HepG2 (cell line): ENCODE data around the gene PAIP2. TPM values are rescaled to one million over a fixed set of nuclear protein-coding genes. Genes with fewer than 3 reads are reported as not detected.

Source experiments
- ATAC-seq: fragments of 200-7000 bp; cut with Tn5 transposase; 3 replicates; pipeline ENCODE4 v1.9.1; 2020; ENCODE audit warnings: mild to moderate bottlenecking, moderate library complexity
- BruUV-seq: library from RNA; stranded (reverse); fragments of 400-500 nt; replicated peaks from 2 replicates; lab custom pipeline; 2021; lab: Mats Ljungman, UMichigan
- CTCF ChIA-PET: fragments of 300-600 bp; formaldehyde crosslinking; extraction: SDS; loops from one replicate; lab custom pipeline; 2021; ENCODE audit warnings: low total read pairs, inconsistent platforms, low intra/inter-chr PET ratio; lab: Yijun Ruan, JAX
- POLR2A ChIA-PET: fragments of 350-600 bp; sonication (Branson Sonifier 250); formaldehyde crosslinking; loops from one replicate; lab custom pipeline; 2020; ENCODE audit warnings: antibody characterized with exemption, inconsistent platforms; lab: Yijun Ruan, JAX
- DNase-seq: peaks from one replicate; pipeline ENCODE4 v3.0.0-alpha.2; 2015; ENCODE audit warnings: low spot score
- FAIRE-seq: peaks from 3 replicates; lab custom pipeline; 2011; peaks lifted over from hg19 to GRCh38; lab: Jason Lieb, UNC
- H2AFZ ChIP-seq: one replicate; pipeline ENCODE4 v1.6.1; 2011; ENCODE audit warnings: low read length, inconsistent platforms
- H3K27ac ChIP-seq: fragments of 300-600 bp; 3 replicates; pipeline ENCODE4 v1.8.0; 2011; ENCODE audit warnings: mixed run types, mild to moderate bottlenecking, mixed read lengths, low read length, inconsistent platforms; ENCODE audit not compliant: insufficient read depth; ENCODE audit errors: extremely low read length
- H3K27me3 ChIP-seq, 2 experiments: fragments of 200-600 bp in 1 of 2; 2 replicates in 1 of 2; 3 replicates in 1 of 2; pipeline versions ENCODE4 v1.6.0 to v1.8.0; 2011; ENCODE audit warnings: low read length in 2 of 2, mild to moderate bottlenecking in 2 of 2, moderate library complexity in 2 of 2, inconsistent platforms in 1 of 2; ENCODE audit not compliant: insufficient read depth in 2 of 2, control insufficient read depth in 1 of 2
- H3K36me3 ChIP-seq, 2 experiments: fragments of 200-600 bp in 1 of 2; replicated peaks in 1 of 2; 2 replicates in 1 of 2; 3 replicates in 1 of 2; pipeline versions ENCODE4 v1.5.1 to v1.8.0; 2011; ENCODE audit warnings: low read length in 2 of 2, inconsistent platforms in 1 of 2; ENCODE audit not compliant: insufficient read depth in 2 of 2, control insufficient read depth in 1 of 2
- H3K4me1 ChIP-seq: 2 replicates; pipeline ENCODE4 v1.5.1; 2012; ENCODE audit warnings: low read length, inconsistent platforms; ENCODE audit not compliant: insufficient read depth
- H3K4me2 ChIP-seq: 2 replicates; pipeline ENCODE4 v1.6.0; 2011; ENCODE audit warnings: low read depth, low read length, inconsistent platforms
- H3K4me3 ChIP-seq, 3 experiments: fragments of 200-600 bp in 1 of 3; sonication (generic), shearing (Covaris generic) in 1 of 3; replicated peaks in 1 of 3; 2 replicates each; pipeline ENCODE4 v1.5.1; 2011 to 2016; ENCODE audit warnings: low read length in 3 of 3, inconsistent platforms in 2 of 3, low read depth in 2 of 3, mild to moderate bottlenecking in 2 of 3, control low read depth in 1 of 3, mixed read lengths in 1 of 3; ENCODE audit not compliant: insufficient read depth in 1 of 3
- H3K79me2 ChIP-seq: one replicate; pipeline ENCODE4 v1.6.1; 2011; ENCODE audit warnings: low read length, inconsistent platforms; ENCODE audit not compliant: insufficient read depth
- H3K9ac ChIP-seq: 2 replicates; pipeline ENCODE4 v1.6.0; 2011; ENCODE audit warnings: mild to moderate bottlenecking, low read depth, low read length, inconsistent platforms; ENCODE audit not compliant: insufficient read depth
- H3K9me3 ChIP-seq: 2 replicates; pipeline ENCODE4 v1.5.1; 2012; ENCODE audit warnings: mild to moderate bottlenecking, low read length
- H4K20me1 ChIP-seq: 2 replicates; pipeline ENCODE4 v1.6.0; 2011; ENCODE audit warnings: inconsistent platforms, mild to moderate bottlenecking, low read length, moderate library complexity; ENCODE audit not compliant: insufficient read depth
- IRF2 ChIP-seq: IDR thresholded peaks from 2 replicates; pipeline ENCODE4 v1.6.1; 2018; ENCODE audit warnings: missing genetic modification reagents, missing compliant biosample characterization
- LCORL ChIP-seq, 2 experiments: fragments of 450-650 bp in 1 of 2; sonication (generic) in 1 of 2; formaldehyde crosslinking in 1 of 2; IDR thresholded peaks; 2 replicates each; pipeline versions ENCODE4 v1.5.0 to v1.6.1; 2017 to 2020; ENCODE audit warnings: antibody characterized with exemption in 1 of 2, missing genetic modification reagents in 1 of 2
- POLR2AphosphoS2 ChIP-seq: IDR thresholded peaks from 2 replicates; pipeline ENCODE4 v1.6.1; 2011; ENCODE audit warnings: low read depth, low read length, improper control_type of control experiment
- SRSF9 ChIP-seq: fragments of 200-400 bp; formaldehyde crosslinking; IDR thresholded peaks from 2 replicates; pipeline ENCODE4 v1.6.1; 2018; ENCODE audit warnings: borderline replicate concordance, mild to moderate bottlenecking, low read depth, low read length; ENCODE audit not compliant: insufficient read depth, poor library complexity, severe bottlenecking
- U2AF2 ChIP-seq: fragments of 200-400 bp; formaldehyde crosslinking; IDR thresholded peaks from 2 replicates; pipeline ENCODE4 v1.6.1; 2017; ENCODE audit warnings: low read depth, mild to moderate bottlenecking, low read length
- ZNF776 ChIP-seq: sonication (generic); formaldehyde crosslinking; IDR thresholded peaks from 2 replicates; pipeline ENCODE4 v1.4.0; 2020; ENCODE audit warnings: mild to moderate bottlenecking, missing genetic modification reagents
- WGBS: methylation state at CpG from one replicate; pipeline ENCODE4 v1.1.6; 2017; ENCODE audit warnings: low lambda C conversion rate; 5-methylcytosine and 5-hydroxymethylcytosine counted together
- in situ Hi-C: cut with HindIII; loops from 2 replicates; pipeline ENCODE4 v1.10.0; 2017; ENCODE audit warnings: low pct_unique_long_range_greater_than_20kb; ENCODE audit not compliant: extremely low pct_ligation_motif_present
- intact Hi-C: fragments of 100-400 bp; cut with micrococcal nuclease; formaldehyde crosslinking; loops from one replicate; pipeline ENCODE4 v1.10.0; 2022; ENCODE audit not compliant: unreplicated experiment
- polyA plus RNA-seq, 8 experiments: library from polyadenylated mRNA; depleted of rRNA in 3 of 8; stranded (reverse) in 7 of 8; unstranded in 1 of 8; fragments of >200 nt; fragmentation: Illumina TruSeq in 4 of 8; extraction: Trizol in 4 of 8; gene quantifications; 2 replicates each; pipeline versions ENCODE4 v1.2.1 to v1.2.3, GENCODE V29; 2011 to 2016; ENCODE audit warnings: low read depth in 4 of 8, missing spikeins in 1 of 8, mixed read lengths in 1 of 8; ENCODE audit not compliant: insufficient read depth in 1 of 8
- total RNA-seq, 5 experiments: library from RNA; depleted of rRNA; stranded (reverse); fragments of >200 nt; fragmentation: Illumina TruSeq; extraction: Trizol; gene quantifications; 2 replicates each; pipeline ENCODE4 v1.2.3, GENCODE V29; 2016; ENCODE audit warnings: low read depth in 1 of 5
- TF ChIP-seq, protein P1 (sequence below): sonication (generic); formaldehyde crosslinking; IDR thresholded peaks from 2 replicates; pipeline ENCODE4 v1.4.0; 2020; ENCODE audit warnings: mild to moderate bottlenecking, missing genetic modification reagents
- TF ChIP-seq, protein P2 (sequence below): conservative IDR thresholded peaks from 2 replicates; pipeline ENCODE4 v1.6.1; 2018; ENCODE audit warnings: missing genetic modification reagents

The PAIP2 gene
- total and polyA plus RNA-seq, 2 of the 13 experiments (the other 11 are each of a cell fraction or from before 2014, with no cell fraction given): 61.5 to 76.3 TPM

GRCh38 chr5:139314276-139314675 lies 27.4 kb upstream of the PAIP2 start:
- ATAC-seq: no peak
- Histone ChIP-seq H2AFZ (no peak overlapping the region), H3K4me3 (no peak overlapping the region), H3K4me2 (no peak overlapping the region), H3K27ac (no peak overlapping the region), H3K27me3 (no peaks in the 10 kb centered on the region), H3K9ac (no peak overlapping the region), H3K9me3 (no peaks in the 10 kb centered on the region), H3K4me1 (peaks cover 34% of the 10 kb centered on the region), H4K20me1 (peaks cover 80% of the 10 kb centered on the region), H3K79me2 (peaks cover 99% of the 10 kb centered on the region), H3K36me3 (peaks cover 16 to 40% of the 10 kb centered on the region in 2 experiments)
- FAIRE-seq: no peak
- WGBS: 100% methylated on average over 1 of the region's 1 CpG
- no peak for TF ChIP-seq LCORL (IDR thresholded peaks at IDR 0.05)
- TF ChIP-seq LCORL (CRISPR knock-in tag; IDR thresholded peaks at IDR 0.05): no peak
- 0 out of 2 replicates have a peak, but pooled peaks have one; percentile 61 for TF ChIP-seq POLR2AphosphoS2
- TF ChIP-seq, protein P1, sequence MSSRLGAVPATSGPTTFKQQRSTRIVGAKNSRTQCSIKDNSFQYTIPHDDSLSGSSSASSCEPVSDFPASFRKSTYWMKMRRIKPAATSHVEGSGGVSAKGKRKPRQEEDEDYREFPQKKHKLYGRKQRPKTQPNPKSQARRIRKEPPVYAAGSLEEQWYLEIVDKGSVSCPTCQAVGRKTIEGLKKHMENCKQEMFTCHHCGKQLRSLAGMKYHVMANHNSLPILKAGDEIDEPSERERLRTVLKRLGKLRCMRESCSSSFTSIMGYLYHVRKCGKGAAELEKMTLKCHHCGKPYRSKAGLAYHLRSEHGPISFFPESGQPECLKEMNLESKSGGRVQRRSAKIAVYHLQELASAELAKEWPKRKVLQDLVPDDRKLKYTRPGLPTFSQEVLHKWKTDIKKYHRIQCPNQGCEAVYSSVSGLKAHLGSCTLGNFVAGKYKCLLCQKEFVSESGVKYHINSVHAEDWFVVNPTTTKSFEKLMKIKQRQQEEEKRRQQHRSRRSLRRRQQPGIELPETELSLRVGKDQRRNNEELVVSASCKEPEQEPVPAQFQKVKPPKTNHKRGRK (CRISPR knock-in tag): no peak
- TF ChIP-seq U2AF2: no peak
- intact Hi-C loops (no loop called here), in situ Hi-C loops (no loop called here)
- BruUV-seq: no TSS peak
- no peak for DNase-seq
- CTCF ChIA-PET: no interaction called here
- POLR2A ChIA-PET: no interaction called here

GRCh38 chr5:139315056-139315615 lies 26.5 kb upstream of the PAIP2 start:
- in situ Hi-C loops (no loop called here), intact Hi-C loops (no loop called here)
- Histone ChIP-seq H3K4me3 (no peak overlapping the region), H2AFZ (no peak overlapping the region), H3K27me3 (no peaks in the 10 kb centered on the region), H3K4me2 (no peak overlapping the region), H3K79me2 (peaks cover 94% of the 10 kb centered on the region), H3K9ac (no peak overlapping the region), H3K9me3 (no peaks in the 10 kb centered on the region), H3K27ac (no peak overlapping the region), H3K36me3 (peaks cover 18 to 46% of the 10 kb centered on the region in 2 experiments), H4K20me1 (peaks cover 72% of the 10 kb centered on the region), H3K4me1 (peaks cover 28% of the 10 kb centered on the region)
- BruUV-seq: no TSS peak
- no peak for TF ChIP-seq SRSF9
- TF ChIP-seq, protein P2, sequence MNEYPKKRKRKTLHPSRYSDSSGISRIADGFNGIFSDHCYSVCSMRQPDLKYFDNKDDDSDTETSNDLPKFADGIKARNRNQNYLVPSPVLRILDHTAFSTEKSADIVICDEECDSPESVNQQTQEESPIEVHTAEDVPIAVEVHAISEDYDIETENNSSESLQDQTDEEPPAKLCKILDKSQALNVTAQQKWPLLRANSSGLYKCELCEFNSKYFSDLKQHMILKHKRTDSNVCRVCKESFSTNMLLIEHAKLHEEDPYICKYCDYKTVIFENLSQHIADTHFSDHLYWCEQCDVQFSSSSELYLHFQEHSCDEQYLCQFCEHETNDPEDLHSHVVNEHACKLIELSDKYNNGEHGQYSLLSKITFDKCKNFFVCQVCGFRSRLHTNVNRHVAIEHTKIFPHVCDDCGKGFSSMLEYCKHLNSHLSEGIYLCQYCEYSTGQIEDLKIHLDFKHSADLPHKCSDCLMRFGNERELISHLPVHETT (CRISPR knock-in tag): no peak
- no peak for TF ChIP-seq ZNF776 (CRISPR knock-in tag)
- no peak for TF ChIP-seq IRF2
- DNase-seq (peak; percentile 34), FAIRE-seq (no peak), ATAC-seq (peak; percentile 61)
- WGBS: 98% methylated on average over 3 of the region's 3 CpGs
- ChIA-PET POLR2A (no interaction called here), CTCF (no interaction called here)
